ENCODE data around the gene GAPDHS.

GAPDHS gene

GRCh38 chr19:35511337-35511736 lies 21.9 kb upstream of the GAPDHS start:
- DNase-seq = no peak

DNA sequence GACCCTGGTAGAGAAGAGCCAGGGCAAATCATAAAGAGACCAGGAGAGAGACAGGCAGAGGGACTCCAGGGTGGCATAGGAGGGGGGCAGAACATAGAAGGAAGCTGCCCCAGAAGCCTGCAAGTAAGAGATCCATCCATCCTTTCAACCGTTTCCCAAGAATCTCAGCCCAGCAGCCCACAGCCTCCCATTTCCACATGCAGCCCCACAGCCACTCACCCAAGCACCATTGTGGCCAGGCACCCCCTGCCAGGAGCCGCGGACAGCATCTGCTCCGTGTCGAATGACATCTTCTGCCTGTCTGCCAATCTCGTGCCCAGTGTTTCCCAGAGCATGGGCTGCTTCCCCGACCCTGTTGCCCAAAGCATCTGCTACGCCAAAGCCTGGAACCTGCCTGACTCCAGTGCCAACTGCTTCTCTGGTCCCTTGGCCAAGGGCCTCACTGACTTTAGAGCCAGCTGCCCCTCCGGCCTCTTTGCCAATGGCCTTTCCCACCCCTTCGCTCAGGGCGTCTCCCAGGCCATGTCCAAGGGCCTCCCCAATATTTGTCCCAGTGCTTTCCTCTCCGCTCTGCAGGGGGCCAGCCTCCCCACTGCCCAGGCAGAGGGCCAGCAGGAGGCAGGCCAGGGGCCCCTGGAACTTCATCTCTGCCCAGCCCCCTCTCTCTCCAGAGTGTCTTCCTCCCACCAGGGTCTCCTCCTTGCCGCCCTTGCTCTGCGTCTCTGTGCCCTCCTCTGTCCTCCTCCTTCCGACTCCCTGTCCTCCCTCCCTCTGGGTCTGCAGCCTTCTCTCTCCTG lies 20.2 kb upstream of the GAPDHS start:
- DNase-seq = no peak

DNA sequence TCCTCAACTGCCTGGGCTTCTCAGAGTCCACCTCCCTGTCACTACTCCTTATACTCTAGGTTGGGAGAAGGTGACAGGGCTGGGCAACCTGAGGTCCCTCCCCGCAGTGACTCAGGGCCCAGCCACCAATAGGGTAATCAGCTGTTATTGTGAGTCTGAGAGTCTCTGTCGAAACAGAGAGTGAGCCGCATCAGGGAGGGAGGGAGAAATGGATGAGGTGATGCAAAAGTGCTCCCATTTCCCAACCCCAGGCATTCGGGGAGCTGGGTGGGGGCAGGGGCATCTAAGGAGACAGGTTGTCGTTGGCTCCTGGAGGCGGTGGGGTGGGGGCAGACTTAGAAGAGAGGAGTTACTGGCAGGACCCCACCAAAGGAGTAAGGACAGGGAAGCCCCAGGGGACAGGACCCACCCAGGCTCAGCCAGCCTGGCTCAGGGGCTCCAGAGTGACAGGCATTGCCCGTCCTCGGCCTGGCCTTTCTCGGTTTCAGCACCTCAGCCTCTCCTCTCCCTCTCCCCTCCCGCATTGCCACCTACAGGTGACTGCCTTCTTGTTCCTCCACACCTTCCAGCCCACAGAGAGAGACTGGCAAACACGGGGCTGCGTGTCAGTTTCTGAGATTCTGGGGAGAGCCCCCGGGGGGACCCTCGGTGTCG lies 19.5 kb upstream of the GAPDHS start, which contains the start of gene DMKN:
TSS of gene DMKN (minus strand) at position 22 of the 654 bp plus-strand sequence. CDS start 174 bp downstream, outside the sequence.
- DNase-seq = no peak

DNA sequence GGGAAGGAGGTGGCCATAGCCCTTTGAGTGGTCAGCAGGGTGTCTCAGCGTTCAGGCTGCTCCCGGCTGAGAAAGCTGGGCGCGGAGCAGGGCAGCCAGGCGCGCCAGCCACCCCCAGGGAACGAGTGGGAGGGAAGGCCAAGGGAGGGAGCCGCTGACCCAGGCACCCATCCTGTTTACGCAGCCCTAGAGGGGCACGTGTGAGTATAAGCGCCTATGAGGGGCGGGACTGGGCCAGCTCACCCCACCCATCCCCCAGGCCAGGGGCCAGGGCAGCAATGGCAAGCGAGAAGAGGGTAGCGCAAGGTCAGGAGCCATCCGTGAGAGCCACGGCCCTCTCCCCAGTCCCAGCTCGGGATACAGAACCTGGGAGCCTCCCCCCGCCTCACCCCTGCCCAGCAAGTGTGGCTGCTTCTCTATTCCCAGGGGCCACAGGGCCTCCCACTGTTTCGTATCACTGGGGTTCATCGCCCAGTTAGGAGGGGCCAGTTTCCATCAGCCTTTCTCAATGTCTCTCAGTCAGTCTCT lies 18.9 kb upstream of the GAPDHS start:
- DNase-seq = no peak

DNA sequence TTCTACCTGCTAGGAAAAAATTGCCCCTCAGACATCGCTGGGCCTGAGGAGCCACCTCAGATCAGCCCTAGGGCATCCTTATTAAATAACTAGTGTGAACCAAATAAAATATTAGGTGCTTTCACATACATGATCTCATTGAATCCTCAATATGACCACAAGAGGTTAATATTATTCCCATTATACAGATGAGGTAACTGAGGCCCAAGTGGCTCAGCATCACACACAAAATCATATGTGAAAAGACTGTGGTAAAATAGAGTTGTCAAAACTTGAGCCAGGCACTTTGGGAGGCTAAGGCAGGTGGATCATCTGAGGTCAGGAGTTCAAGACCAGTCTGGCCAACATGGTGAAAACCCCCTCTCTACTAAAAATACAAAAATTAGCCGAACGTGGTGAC lies 16.9 kb upstream of the GAPDHS start:
- DNase-seq = no peak

- no peak for DNase-seq
Measured at GRCh38 chr19:35517342-35517741, 15.9 kb upstream of the GAPDHS start.

GRCh38 chr19:35518313-35518712 lies 14.9 kb upstream of the GAPDHS start:
- no peak for DNase-seq

DNA sequence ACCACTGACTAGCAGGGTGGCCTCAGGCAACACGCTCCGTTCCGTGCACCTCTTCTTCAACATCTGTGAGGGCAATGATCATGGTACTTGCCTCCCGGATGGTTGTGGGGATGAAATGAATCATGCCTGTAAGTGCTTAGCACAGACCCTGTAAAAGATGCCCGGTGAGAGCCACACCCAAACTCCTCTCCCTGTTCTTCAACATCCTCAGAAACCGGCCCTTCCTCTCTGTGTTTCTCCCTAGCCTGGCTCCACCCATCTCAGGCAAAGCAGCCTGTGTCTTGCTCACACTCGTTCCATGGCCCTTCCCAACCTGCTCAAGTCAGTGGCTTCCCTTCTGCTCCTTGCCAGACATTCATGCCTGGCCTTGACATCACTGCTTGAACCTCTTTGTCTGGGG lies 14.0 kb upstream of the GAPDHS start:
- no peak for DNase-seq

DNA sequence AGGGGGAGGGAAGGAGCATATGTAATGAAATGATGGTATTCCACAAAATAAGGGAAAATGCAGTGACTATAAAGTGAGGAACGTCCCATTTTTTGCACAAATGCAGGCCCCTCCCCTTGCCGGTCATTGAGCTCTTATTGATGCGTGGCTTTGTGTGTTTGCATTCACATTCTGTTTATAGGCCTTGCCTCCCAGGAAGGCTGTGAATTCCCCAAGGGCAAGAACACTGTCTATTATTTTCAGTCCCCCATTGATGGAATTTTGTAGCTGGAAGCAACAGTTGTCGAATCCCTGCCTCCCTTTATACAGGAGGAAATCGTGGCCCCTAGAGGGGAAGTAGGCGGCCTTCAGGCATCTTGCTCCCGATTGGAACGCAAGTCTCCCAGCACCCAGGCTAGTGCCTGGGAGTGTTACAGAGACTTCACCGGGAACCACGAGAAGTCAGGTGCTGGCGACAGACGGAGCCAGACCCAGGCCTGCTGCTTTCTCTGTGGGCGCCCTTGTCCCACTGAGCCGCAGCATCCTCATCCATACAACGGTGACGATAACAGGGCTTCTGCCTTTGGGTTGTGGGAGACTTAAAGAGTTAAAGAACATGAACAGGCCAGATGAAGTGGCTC lies 12.0 kb upstream of the GAPDHS start:
- no peak for DNase-seq

GRCh38 chr19:35522745-35523327 lies 10.4 kb upstream of the GAPDHS start:
- no peak for DNase-seq

DNA sequence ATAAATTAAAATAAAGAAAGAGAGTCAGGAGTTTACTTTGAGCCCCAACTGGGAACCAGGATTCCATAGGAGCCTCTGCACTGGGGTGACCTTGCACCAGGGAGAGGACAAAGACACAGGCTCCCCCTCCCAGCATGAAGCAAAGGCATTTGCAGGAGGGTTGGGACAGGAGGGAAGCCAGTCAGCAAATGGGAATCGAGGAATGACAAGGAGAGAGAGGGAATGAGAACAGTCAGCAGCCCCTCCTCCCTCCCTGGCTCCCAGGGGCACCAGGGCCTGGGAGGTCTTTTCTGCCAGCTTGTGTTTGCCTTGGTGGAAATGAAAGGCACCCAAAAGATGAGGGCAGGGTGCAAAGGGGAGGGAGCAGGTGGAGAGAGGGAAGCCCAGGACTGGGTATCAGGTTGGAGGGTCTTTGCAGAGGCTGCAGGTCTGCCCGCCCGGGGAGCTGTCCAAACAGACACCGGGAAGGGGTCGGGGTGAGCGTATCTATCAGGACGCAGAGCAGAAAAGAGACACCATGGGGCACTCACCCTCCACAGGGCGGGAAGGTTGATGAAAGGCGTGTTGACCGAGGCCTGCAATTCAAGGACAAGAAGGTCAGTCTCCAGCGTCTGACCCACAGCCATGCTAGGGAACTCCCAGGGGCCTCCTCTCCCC lies 8.9 kb upstream of the GAPDHS start:
- no peak for DNase-seq

- no peak for DNase-seq
Measured at GRCh38 chr19:35525873-35526272, 7.4 kb upstream of the GAPDHS start.

DNA sequence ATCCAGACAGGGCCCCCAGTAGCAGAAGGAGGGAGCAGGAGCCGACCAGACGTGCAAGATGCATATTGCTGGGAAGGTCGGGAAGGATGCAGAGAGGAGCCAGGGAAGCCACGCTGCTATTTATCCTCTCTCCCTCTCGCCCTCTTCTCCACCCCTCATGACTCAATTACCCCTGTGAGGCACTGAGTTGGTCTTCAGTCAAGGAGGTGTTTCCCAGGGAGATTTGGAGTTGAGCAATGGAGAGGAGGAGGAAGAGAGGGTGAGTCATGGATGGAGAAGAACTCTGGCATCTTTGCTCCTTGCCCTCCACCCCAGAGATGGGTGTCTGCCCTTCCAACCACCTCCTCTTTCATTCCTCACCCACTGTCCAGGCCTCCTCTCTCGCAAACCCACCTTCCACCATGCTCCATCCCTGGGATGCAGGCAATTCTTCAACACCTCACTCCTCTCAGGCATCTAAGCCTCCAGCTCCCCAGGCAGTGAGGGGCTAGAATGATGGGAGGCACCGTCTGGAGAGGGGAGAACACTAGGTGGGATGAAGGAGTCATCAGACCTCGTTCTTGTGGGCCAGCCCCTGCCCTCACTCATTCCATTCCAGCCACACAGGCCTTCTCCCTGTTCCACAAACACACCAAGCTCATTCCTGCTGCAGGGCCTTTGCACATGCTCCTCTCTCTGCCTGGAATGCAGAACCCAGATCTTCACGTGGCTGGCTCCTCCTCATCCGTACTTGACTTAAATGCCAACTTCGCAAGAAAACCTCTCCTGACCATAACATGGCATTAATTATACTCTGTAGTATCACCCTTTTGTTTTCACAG lies 4.8 kb upstream of the GAPDHS start, which contains the start of gene SBSN:
TSS of gene SBSN (minus strand) at position 94 of the 821 bp plus-strand sequence. CDS start at position 64, 30 bp downstream.
- no peak for DNase-seq

- no peak for DNase-seq
Measured at GRCh38 chr19:35529241-35530218, 3.7 kb upstream of the GAPDHS start.

DNA sequence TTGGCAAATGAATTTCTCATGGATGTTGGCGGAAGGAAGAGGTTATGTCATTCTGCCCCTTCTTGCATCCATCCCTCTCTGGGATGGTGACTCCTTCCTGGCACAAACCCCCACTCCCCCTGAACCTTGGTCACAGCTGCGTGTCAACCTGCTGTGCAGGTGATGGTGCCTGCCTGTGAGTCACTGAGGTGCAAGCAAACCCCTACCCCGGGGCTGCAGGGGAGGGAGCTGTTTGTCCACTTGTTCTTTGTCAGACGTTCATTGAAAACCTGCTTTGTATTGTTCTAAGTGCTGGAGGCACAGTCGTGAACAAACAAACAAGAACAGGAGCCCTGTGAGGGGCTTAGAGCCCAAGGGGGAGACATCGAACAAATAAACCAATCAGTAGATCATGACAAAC lies 2.0 kb upstream of the GAPDHS start:
- DNase-seq = no peak

GRCh38 chr19:35533822-35534392 lies 651 bp downstream of the GAPDHS start:
- no peak for DNase-seq

DNA sequence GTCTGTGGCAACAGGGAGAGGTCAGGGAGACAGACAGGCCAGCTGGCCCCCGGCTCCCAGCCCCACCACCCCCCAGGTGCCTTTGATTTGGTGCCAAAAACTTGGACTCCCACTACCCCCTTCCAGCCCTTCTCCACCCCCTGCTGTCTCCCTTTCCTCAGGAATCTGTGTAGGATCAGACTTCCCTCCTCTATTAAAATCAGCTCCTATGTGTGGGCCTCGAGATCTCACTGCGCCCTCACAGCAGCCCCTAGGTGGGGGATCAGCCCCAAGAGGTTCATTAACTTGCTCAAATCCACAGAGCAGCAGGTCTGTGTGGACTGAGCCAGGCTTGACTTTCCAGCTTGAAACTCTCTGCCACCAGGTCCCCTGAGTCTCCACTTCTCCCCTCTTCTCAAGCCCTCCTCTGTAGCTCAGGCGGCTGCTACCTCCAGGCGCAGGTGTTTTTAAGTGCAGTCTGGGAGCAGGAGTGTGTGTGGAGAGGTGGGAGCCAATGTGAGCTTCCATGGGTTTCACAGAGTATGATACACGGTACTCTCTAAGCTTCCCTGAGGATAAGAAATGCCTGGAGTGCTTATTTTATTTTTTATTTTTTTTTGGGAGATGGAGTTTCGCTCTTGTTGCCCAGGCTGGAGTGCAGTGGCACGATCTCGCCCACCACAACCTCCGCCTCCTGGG lies 1.7 kb downstream of the GAPDHS start:
- no peak for DNase-seq

DNA sequence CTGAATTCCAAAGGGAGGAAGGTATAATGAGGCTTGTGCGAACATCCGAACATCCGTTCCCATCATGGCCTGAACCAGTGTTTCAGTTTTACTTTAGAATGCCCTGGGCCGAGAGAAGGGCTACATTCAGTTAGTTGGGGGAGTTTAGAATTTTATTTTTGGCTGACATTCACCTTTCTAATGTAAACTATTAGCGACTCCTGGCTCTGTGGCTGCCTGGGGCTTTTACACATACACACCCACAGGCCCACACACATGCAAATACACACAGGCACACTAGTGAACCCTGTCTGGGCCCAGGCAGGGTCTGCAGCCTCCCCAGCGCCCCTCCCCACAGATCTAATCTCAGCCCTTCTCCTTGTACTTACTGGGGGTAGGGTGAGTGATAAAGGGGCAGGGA lies 6.1 kb downstream of the GAPDHS start:
- no peak for DNase-seq

GRCh38 chr19:35539850-35540249 lies 6.6 kb downstream of the GAPDHS start:
- no peak for DNase-seq
